NOMO-1 (cell line): Measurements from ENCODE around the gene TBC1D30.

Experiments used
- DNase-seq, 2 experiments: peaks; one replicate each; lab custom pipeline; 2025; ENCODE audit not compliant: unreplicated experiment in 2 of 2; lab: John Stamatoyannopoulos, UW

Gene TBC1D30

GRCh38 chr12:64903479-64904152 is 79.2 kb downstream of the TBC1D30 start:
- DNase-seq = no peak

GRCh38 chr12:64907097-64907496 is 82.7 kb downstream of the TBC1D30 start:
- no peak for DNase-seq

- no peak for DNase-seq
Observed at GRCh38 chr12:64909124-64909523, 84.7 kb downstream of the TBC1D30 start.

GRCh38 chr12:64911081-64911480 is 86.6 kb downstream of the TBC1D30 start:
- no peak for DNase-seq

- DNase-seq = no peak
Observed at GRCh38 chr12:64911912-64912311, 87.5 kb downstream of the TBC1D30 start.

- no peak for DNase-seq
Observed at GRCh38 chr12:64912516-64913255, 88.2 kb downstream of the TBC1D30 start.

GRCh38 chr12:64915242-64915641 is 90.8 kb downstream of the TBC1D30 start:
- no peak for DNase-seq

GRCh38 chr12:64916411-64917261 is 92.2 kb downstream of the TBC1D30 start:
- no peak for DNase-seq

GRCh38 chr12:64918344-64918743 is 93.9 kb downstream of the TBC1D30 start:
- no peak for DNase-seq

GRCh38 chr12:64918801-64919200 is 94.4 kb downstream of the TBC1D30 start:
- DNase-seq = no peak

GRCh38 chr12:64922853-64923252 is 98.4 kb downstream of the TBC1D30 start:
- no peak for DNase-seq

GRCh38 chr12:64923536-64923935 is 99.1 kb downstream of the TBC1D30 start:
- no peak for DNase-seq
